ENCODE results near the gene PKIB.
"Not testable (repeated sequence)": the region's sequence is repeated elsewhere in the genome, so short reads cannot be mapped to it uniquely, and the experiment has no call there.

Gene PKIB

DNA sequence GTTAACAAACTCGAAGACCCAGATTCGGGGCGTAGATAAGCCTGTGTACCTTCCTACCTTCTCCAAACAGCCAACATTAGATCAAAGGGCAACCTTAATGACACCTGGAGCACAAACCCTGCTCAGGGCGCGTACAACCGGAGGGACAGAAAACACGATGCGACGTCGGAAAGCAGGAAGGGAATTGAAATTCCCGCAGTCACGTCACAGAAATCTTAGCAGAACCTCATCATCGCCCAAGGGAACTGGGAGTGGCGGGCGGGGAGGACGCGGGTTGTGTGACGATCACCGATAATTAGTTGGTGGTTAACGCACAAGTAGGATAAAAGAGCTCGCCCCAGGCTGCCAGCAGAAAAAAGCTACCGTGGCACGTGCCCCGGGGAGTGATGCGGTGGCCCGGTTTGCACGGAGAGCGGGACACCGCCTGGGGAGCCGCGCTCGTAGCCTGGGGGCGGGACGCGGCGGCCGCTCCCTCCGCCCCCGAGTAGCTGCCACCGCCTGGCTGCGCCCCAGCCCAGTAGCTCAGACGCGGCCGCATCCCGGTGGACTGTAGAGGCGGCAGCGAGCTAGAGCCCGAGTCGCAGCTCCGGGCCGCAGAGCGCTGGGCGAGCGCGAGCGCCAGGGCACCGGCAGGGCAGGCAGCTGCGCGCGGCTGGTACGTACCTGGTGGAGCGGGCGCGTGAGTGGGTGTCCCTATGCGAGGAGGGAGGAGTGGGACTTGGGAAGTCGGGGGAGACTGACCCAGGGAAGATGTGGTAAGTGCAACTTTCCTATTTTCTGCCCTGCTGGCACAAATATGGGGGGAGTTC, at the start of gene PKIB:
TSS of gene PKIB (plus strand) at position 525 of the 809 bp plus-strand sequence. CDS start 107,390 bp downstream, outside the sequence.
- peak in 1 of 2 donors; percentile 11 for DNase-seq (ENCODE audit: low read depth in 1 of 2, low spot score in 1 of 2)

DNA sequence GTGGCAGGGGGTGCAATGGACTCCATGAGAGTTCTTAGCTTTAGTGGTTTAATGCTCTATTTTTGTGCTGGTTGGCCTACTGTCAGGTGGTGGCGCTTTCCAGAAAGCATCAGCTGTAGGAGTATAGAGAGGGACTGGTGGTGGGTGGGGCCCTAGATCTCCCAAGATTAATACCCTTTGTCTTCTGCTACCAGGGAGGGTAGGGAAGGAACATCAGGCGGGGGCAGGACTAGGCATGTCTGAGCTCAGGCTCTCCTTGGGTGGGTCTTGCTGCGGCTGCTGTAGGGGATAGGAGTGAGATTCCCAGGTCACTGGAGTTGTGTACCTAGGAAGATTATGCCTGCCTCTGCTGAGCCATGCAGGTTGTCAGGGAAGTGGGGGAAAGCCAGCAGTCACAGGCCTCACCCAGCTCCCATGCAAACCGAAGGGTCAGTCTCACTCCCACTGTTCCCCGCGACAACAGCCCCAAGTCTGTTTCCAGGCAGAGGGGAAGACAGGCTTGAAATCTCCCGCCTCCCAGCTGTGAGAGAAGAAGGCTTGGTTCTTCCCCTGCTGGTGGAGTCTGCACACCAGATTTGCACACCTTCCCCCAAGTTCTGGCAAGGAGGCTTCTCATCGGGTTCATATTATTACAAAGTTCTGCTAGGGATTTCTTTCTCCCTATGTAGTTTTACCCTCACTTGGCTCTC, 46.7 kb upstream of the PKIB start:
- no peak for DNase-seq (ENCODE audit: low read depth in 1 of 2, low spot score in 1 of 2)

- DNase-seq (ENCODE audit: low read depth in 1 of 2, low spot score in 1 of 2), result no peak
These were observed 46.0 kb upstream of the PKIB start for GRCh38 chr6:122564230-122564629.

GRCh38 chr6:122565708-122566107, 44.5 kb upstream of the PKIB start:
- DNase-seq (ENCODE audit: low read depth in 1 of 2, low spot score in 1 of 2), result no peak

GRCh38 chr6:122567034-122567433, 43.2 kb upstream of the PKIB start:
- no peak for DNase-seq (ENCODE audit: low read depth in 1 of 2, low spot score in 1 of 2)

DNA sequence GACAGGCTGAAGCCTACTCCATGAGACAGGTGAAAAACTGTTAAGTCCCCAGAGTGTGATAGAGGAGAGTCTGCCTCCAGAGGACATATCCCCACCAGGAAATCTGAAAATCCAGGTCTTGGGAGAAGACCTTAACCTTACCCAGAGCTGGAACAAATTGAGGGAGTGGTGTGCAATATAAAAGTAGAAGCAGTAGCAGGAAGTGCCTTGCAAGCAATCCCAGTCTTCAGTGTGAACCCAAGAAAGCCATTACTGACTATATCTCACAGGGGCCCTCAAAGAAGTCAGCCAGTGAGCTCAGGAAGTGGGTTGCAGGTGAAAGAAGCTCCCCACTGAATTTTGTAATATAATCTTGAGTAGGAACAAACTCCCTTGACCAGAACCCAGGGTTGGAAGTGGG, 41.9 kb upstream of the PKIB start:
- DNase-seq (ENCODE audit: low read depth in 1 of 2, low spot score in 1 of 2), result no peak

GRCh38 chr6:122568797-122569221, 41.4 kb upstream of the PKIB start:
- no peak for DNase-seq (ENCODE audit: low read depth in 1 of 2, low spot score in 1 of 2)

- DNase-seq (ENCODE audit: low read depth in 1 of 2, low spot score in 1 of 2), result no peak
These were observed 40.9 kb upstream of the PKIB start for GRCh38 chr6:122569230-122569771.

DNA sequence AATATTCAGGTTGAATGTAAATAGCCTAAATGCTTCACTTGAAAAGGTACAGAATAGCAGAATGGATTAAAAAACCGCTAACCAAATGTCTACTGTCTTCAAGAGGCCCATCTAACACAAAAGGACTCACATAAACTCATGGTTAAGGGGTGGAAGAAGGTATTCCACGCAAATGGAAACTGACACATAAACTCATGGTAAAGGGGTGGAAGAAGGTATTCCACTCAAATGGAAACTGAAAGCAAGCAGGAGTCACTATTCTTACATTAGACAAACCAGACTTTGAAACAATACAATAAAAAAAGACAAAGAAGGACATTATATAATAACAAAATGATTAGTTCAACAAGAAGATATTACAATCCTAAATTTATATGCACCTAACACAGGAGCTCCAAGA, 38.3 kb upstream of the PKIB start:
- no peak for DNase-seq (ENCODE audit: low read depth in 1 of 2, low spot score in 1 of 2)

- no peak for DNase-seq (ENCODE audit: low read depth in 1 of 2, low spot score in 1 of 2)
These were observed 33.3 kb upstream of the PKIB start for GRCh38 chr6:122576888-122577287.

DNA sequence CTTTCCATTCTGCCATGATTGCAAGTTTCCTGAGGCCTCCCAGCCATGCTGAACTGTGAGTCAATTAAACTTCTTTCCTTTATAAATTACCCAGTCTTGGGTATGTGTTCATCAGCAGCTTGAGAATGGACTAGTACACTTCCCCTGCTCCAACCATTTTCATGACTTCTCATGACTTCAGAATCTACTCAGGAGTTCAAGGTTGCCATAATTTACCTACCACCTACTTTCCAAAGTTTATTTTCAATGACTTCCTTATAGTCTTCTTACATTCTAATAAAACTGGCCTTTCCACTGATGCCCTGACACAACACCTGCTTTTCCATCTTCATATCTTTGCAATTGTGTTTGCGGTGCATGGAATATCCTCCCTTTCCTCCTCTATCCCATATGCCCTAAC, 31.2 kb upstream of the PKIB start:
- no peak for DNase-seq (ENCODE audit: low read depth in 1 of 2, low spot score in 1 of 2)

DNA sequence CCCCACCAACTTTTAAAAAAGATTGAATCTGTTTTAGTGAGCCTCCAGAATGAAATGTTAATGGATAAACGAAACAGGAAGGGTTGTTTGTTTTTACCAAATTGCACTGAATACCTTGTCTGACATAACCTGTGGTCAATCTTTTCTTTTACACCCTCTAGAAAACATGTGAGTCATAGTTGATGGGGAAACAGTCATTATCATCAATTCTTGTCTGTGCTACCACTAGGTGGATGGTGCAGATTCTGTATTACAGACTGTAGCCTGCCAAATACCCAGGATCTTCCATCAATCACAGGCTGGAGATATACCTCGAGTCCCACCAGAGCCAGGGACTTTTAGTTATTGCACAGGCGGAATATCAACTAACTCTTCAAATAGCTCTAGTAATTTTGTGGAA, 29.5 kb upstream of the PKIB start:
- DNase-seq (ENCODE audit: low read depth in 1 of 2, low spot score in 1 of 2), result no peak

DNA sequence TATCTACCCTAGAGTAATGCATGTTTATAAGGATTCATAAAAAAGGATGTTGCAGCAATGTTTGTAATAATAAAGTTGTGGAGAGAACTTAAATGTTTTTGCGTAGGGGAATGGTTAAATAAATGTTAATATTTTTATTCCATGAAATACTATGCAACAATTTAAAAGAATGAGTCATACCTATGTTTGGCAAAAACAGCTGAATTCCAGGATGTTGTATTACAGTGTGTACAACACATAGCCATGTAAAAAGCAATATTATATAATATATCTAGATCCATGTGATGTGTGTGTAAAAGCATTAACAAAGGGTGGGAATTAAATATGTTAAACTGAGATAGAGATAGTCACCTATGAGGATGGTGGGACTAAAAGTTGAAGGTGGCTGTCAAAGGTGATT, 21.1 kb upstream of the PKIB start:
- no peak for DNase-seq (ENCODE audit: low read depth in 1 of 2, low spot score in 1 of 2)

DNA sequence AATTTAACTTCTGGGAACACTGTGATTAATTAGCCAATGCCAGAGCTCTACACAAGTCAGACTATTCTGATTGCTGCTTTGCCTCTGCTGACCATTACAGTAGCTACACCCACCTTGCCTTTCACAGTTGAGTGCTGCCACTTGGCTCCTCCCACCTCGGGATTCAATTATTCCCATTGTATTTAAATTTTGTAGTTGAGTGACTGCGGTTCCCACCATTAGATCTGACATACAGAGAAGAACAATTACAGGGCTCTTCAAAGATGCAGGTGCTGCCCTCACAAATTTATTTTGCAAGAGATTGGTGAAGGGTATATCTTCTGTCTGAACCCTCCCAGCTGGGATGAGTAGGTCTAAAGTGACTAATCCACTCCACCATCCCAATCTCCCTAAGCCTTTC, 11.9 kb upstream of the PKIB start:
- DNase-seq (ENCODE audit: low read depth in 1 of 2, low spot score in 1 of 2), result not testable (repeated sequence)

DNA sequence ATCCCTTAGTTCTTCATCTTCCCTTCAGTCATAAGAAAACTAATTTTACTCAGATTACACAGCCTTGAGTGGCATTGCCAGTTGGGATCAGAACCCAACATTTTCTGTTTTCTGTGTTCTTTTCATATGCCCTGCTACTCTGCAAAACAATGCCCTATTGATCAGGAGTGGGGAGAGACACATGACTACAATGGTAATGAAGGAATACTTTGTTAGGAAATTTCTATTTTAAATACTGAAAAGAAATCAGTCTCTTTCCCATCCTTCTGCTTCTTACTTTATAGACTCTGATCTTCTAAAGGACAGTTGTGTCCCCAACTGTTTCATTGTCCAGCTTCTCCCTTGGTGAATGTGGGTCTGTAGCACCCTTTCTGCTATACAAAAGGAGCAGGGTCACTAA, 5.5 kb upstream of the PKIB start:
- no peak for DNase-seq (ENCODE audit: low read depth in 1 of 2, low spot score in 1 of 2)

DNA sequence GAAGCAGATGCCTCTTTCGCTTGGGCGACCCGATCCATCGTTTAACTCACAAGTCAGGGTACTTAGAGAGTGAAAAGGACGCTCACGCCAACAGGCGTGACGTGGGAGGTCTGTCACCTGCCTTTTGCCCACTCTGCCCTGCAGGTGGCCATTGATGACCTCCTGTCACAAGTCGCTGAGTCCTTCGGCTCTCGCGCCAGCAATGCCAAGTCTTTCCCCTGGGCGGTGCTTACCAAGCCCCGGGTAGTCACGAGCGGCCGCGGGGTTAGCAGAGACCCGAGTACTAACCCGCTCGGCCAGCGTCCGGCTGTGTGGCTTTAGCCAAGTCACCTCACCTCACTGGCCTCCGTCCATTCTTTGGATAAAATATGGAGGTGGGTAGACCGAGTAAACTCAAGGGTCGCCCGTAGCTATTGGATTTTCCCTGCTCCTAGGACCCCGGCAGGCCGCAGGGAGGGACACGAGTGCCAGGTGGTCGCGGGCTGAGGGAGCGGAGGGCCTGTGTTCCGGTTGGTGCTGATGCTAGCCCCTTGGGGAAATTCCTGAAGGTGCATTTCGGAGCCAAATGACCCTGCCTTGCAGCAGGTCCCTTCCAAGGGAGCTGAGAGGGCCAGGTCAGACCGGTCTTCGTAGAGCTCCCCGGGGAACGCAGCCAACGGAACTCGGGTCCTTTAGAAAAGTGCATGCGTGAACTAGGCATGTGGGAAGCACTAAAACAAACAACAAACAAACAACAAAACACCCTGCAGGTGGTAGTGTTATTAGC, 668 bp downstream of the PKIB start:
- no peak for DNase-seq (ENCODE audit: low read depth in 1 of 2, low spot score in 1 of 2)

GRCh38 chr6:122612838-122613237, 2.6 kb downstream of the PKIB start:
- DNase-seq (ENCODE audit: low read depth in 1 of 2, low spot score in 1 of 2), result no peak

DNA sequence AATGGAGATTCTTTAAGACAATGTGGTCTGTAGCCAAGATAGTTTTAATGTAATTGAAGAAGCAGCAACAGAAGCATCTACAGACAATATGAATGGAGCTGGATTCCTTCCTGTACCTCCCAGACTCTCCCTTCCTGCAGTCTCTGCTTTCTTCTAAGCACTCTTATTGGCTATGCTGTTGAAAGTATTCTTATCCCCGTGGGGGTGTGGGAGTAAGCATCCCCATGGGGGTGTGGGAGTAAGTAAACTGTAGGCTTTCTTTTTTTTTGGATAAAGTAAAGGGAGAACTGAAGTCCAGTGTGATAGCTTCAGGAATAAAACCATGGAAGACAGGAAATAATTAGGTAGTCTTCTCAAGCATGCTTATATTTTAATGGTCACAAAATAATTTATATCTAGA, 4.1 kb downstream of the PKIB start:
- DNase-seq (ENCODE audit: low read depth in 1 of 2, low spot score in 1 of 2), result no peak

DNA sequence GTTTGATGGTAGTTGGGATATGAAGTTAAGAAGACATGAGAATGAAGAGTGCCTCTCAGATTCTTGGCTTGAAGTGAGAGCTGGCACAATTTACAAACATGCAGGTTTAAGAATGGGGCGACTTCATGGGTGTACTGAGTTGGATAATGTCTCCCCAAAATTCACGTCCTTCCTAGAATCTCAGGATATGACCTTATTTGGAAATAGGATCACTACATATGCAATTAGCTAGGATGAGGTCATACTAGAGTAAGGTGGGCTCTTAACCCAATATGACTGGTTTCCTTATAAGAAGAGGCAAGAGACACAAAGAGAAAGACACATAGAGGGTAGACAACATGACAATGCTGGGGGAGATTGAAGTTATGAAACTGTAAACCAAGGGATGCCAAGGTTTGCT, 5.2 kb downstream of the PKIB start:
- no peak for DNase-seq (ENCODE audit: low read depth in 1 of 2, low spot score in 1 of 2)

DNA sequence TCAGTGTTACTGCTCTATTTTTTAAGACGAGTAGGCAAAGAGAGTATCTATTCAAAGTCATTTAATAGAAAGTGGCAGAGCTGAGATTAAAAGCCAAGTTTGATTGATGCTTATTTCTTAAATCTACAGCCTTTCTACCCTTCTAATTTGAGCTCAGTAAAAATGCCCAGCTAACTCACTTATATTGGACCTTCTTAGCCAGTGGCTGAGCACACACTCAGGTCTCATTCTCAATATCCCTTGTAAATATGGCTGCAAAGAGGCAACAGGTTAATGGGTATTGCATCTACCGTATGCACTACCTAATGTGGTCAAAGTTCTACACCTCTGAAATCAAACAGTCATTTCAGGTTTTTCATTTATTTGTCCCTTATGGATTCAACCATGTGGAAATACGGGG, 6.7 kb downstream of the PKIB start:
- DNase-seq (ENCODE audit: low read depth in 1 of 2, low spot score in 1 of 2), result no peak

GRCh38 chr6:122619309-122619708, 9.1 kb downstream of the PKIB start:
- no peak for DNase-seq (ENCODE audit: low read depth in 1 of 2, low spot score in 1 of 2)

GRCh38 chr6:122620428-122620827, 10.2 kb downstream of the PKIB start:
- no peak for DNase-seq (ENCODE audit: low read depth in 1 of 2, low spot score in 1 of 2)
